Vagina (tissue), 2 donors: Measurements from ENCODE around the gene SLMAP. TPM values are rescaled to one million over a fixed set of nuclear protein-coding genes. Genes with fewer than 3 reads are reported as not detected.

Experiments
- DNase-seq, 2 donors: peaks; one replicate each; pipeline ENCODE4 v3.0.0-alpha.2; 2017; ENCODE audit errors: extremely low spot score in 2 of 2
- H3K27ac ChIP-seq: fragments of 200-600 bp; sonication (generic); one replicate; pipeline ENCODE4 v1.5.1; 2019
- H3K27me3 ChIP-seq: fragments of 200-600 bp; sonication (generic); one replicate; pipeline ENCODE4 v1.5.1; 2019
- H3K36me3 ChIP-seq, 2 donors: fragments of 200-600 bp; sonication (generic); one replicate each; pipeline ENCODE4 v1.5.1; 2017 to 2019
- H3K4me1 ChIP-seq: fragments of 200-600 bp; sonication (generic); one replicate; pipeline ENCODE4 v1.5.1; 2019
- H3K4me3 ChIP-seq, 2 donors: fragments of 200-600 bp; sonication (generic); 1 replicate in 1 of 2; 2 replicates in 1 of 2; pipeline ENCODE4 v1.5.1; 2016 to 2019
- H3K9me3 ChIP-seq: fragments of 200-600 bp; sonication (generic); one replicate; pipeline ENCODE4 v1.5.1; 2019
- POLR2A ChIP-seq, 2 donors: fragments of 450-650 bp; IDR thresholded peaks; one replicate each; pipeline ENCODE4 v1.6.1; 2017; ENCODE audit warnings: antibody characterized with exemption in 2 of 2, mild to moderate bottlenecking in 2 of 2, moderate library complexity in 2 of 2
- POLR2AphosphoS5 ChIP-seq, 2 donors: sonication (generic); formaldehyde crosslinking; IDR thresholded peaks; one replicate each; pipeline ENCODE4 v1.9.0; 2017; ENCODE audit warnings: antibody characterized with exemption in 2 of 2, mild to moderate bottlenecking in 2 of 2, low read depth in 1 of 2; ENCODE audit not compliant: insufficient read depth in 1 of 2
- intact Hi-C: fragments of 100-400 bp; cut with DNase I; formaldehyde crosslinking; loops from one replicate; pipeline ENCODE4 v1.15.1; 2023
- total RNA-seq: library from RNA; depleted of rRNA; stranded (reverse); fragments of >200 nt; gene quantifications from one replicate; pipeline ENCODE4 v1.2.3, GENCODE V29; 2016
- TF ChIP-seq, protein P1 (sequence below), 3 experiments: fragments of 450-650 bp in 2 of 3; fragments of 200-600 bp in 1 of 3; sonication (generic) in 1 of 3; IDR thresholded peaks; one replicate each; pipeline ENCODE4 v1.5.1; 2017 to 2019; ENCODE audit warnings: antibody characterized with exemption in 3 of 3, mild to moderate bottlenecking in 2 of 3, moderate library complexity in 2 of 3

The SLMAP gene
- total RNA-seq, 1 donor from 2014 or later = 102 TPM

DNA sequence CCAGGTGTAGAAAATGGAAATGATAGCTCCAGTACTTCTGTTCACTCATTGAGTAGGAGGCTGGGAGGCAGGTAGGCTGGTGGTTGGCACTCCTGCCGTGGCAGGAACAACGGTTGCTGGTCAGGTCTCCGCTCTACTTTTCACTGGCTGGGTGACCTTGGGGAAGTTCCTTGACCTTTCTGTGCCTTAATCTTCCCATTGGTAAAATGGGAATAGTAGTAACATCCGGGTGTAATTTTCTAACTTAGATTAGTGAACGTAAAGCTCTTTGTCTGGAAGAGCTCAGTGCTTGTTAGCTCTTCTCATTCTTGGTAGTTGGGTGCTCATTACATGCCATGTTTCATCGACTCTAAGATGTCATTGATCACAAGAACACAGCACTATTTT, 206.3 kb downstream of the SLMAP start:
- no peaks in the 10 kb centered on the region for H3K27me3 ChIP-seq
- no peak overlapping the region for H3K27ac ChIP-seq
- intact Hi-C loops = no loop called here
- DNase-seq = no peak
- H3K4me3 ChIP-seq = no peak overlapping the region
- no peaks in the 10 kb centered on the region for H3K36me3 ChIP-seq
- H3K9me3 ChIP-seq = no peaks in the 10 kb centered on the region
- TF ChIP-seq POLR2A (IDR thresholded peaks at IDR 0.05) (no peak), POLR2AphosphoS5 (IDR thresholded peaks at IDR 0.05; ENCODE audit: insufficient read depth in 1 of 2, low read depth in 1 of 2) (no peak)
- TF ChIP-seq, protein P1, sequence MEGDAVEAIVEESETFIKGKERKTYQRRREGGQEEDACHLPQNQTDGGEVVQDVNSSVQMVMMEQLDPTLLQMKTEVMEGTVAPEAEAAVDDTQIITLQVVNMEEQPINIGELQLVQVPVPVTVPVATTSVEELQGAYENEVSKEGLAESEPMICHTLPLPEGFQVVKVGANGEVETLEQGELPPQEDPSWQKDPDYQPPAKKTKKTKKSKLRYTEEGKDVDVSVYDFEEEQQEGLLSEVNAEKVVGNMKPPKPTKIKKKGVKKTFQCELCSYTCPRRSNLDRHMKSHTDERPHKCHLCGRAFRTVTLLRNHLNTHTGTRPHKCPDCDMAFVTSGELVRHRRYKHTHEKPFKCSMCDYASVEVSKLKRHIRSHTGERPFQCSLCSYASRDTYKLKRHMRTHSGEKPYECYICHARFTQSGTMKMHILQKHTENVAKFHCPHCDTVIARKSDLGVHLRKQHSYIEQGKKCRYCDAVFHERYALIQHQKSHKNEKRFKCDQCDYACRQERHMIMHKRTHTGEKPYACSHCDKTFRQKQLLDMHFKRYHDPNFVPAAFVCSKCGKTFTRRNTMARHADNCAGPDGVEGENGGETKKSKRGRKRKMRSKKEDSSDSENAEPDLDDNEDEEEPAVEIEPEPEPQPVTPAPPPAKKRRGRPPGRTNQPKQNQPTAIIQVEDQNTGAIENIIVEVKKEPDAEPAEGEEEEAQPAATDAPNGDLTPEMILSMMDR (IDR thresholded peaks at IDR 0.05) = no peak
- H3K4me1 ChIP-seq = peaks cover 21% of the 10 kb centered on the region

DNA sequence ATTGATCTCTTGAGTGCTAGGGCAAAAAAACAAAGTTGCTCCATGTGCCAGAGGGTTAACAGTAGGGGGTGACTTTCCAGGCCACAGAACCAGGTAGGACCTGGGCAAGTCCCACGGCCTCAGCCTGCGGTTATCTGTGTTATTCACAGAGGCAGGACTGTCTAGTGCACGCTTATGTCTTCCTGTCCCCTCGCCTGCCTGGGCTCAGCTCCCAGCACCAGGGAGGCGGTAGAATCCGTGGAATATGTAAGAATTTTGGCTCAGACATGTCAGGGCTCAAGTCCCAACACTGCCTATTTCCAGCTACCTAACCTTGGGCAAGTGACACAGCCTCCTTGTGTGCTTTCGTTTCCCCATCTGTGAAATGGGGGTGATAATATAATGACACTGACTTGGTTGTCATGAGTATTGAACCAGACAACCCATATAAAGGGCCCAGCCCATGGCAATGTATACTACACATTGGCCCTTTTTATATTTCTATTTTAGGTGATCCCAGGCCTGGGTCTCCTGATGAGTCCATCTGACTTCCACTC, 207.8 kb downstream of the SLMAP start:
- H3K27me3 ChIP-seq = no peaks in the 10 kb centered on the region
- H3K9me3 ChIP-seq = no peaks in the 10 kb centered on the region
- peaks cover 16% of the 10 kb centered on the region for H3K4me1 ChIP-seq
- DNase-seq = no peak
- intact Hi-C loops = no loop called here
- TF ChIP-seq POLR2AphosphoS5 (IDR thresholded peaks at IDR 0.05; ENCODE audit: insufficient read depth in 1 of 2, low read depth in 1 of 2) (no peak), POLR2A (IDR thresholded peaks at IDR 0.05) (no peak)
- TF ChIP-seq, protein P1 (IDR thresholded peaks at IDR 0.05) = no peak
- no peak overlapping the region for H3K27ac ChIP-seq
- no peaks in the 10 kb centered on the region for H3K36me3 ChIP-seq
- H3K4me3 ChIP-seq = no peak overlapping the region

DNA sequence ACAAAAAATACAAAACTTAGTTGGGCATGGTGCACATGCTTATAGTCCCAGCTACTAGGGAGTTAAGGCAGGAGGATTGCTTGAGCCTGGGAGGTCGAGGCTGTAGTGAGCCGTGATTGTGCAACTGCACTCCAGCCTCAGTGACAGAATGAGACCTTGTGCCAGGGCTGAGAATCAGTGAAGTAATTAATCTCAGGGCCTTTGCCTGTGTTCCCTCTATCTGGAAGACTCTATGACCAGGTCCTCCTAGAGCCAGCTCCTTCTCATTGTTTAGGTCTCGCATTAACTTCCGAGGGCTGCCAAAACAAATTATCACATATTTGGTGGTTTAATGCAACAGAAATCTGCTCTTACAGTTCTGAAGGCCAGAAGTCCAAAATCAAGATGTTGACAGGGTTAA, 210.7 kb downstream of the SLMAP start:
- H3K27ac ChIP-seq = no peak overlapping the region
- no peak overlapping the region for H3K4me3 ChIP-seq
- intact Hi-C loops = no loop called here
- DNase-seq = no peak
- no peaks in the 10 kb centered on the region for H3K27me3 ChIP-seq
- H3K36me3 ChIP-seq = no peaks in the 10 kb centered on the region
- TF ChIP-seq POLR2AphosphoS5 (IDR thresholded peaks at IDR 0.05; ENCODE audit: insufficient read depth in 1 of 2, low read depth in 1 of 2) (no peak), POLR2A (IDR thresholded peaks at IDR 0.05) (no peak)
- TF ChIP-seq, protein P1 (IDR thresholded peaks at IDR 0.05) = no peak
- no peaks in the 10 kb centered on the region for H3K9me3 ChIP-seq
- peaks cover 8% of the 10 kb centered on the region for H3K4me1 ChIP-seq

DNA sequence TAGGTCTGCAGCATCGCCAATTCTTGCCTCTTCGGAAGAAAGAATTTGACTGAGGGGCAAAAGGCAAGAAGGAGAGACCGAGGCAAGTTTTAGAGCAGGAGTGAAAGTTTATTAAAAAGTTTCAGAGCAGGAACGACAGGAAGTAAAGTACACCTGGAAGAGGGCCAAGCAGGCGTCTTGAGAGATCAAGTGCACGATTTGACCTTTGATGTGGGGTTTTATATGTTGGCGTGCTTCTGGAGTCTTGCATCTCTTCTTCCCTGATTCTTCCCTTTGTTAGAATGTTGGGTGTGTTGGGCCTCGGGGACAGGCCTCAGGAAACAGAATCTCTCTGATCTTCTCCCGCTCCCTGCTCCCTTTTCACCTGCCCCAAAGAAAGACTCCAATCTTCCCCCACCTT, 211.5 kb downstream of the SLMAP start:
- Histone ChIP-seq H3K27me3 (no peaks in the 10 kb centered on the region), H3K4me1 (peaks cover 16% of the 10 kb centered on the region), H3K9me3 (no peaks in the 10 kb centered on the region), H3K27ac (no peak overlapping the region), H3K36me3 (no peaks in the 10 kb centered on the region), H3K4me3 (no peak overlapping the region)
- intact Hi-C loops = no loop called here
- TF ChIP-seq POLR2A (IDR thresholded peaks at IDR 0.05) = no peak
- no peak for TF ChIP-seq POLR2AphosphoS5 (IDR thresholded peaks at IDR 0.05; ENCODE audit: insufficient read depth in 1 of 2, low read depth in 1 of 2)
- TF ChIP-seq, protein P1 (IDR thresholded peaks at IDR 0.05) = no peak
- no peak for DNase-seq

DNA sequence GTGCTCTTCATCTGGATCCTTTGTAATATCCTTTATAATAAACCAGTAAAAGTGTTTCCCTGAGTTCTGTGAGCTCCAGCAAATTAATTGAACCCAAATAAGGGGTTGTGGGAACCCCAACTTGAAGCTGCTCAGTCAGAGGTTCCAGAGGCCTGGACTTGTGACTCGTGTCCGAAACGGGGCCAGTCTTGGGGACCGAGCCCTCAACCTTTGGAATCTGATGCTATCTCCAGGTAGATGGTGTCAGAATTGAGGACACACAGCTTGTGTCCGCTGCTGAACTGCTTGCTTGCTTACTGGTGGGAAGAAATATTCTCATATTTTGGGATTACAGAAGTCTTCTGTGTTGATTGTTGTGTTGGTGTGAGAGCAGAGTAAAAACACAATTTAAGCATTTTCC, 212.4 kb downstream of the SLMAP start:
- no peaks in the 10 kb centered on the region for H3K27me3 ChIP-seq
- H3K27ac ChIP-seq = no peak overlapping the region
- no peaks in the 10 kb centered on the region for H3K9me3 ChIP-seq
- H3K36me3 ChIP-seq = no peaks in the 10 kb centered on the region
- H3K4me3 ChIP-seq = no peak overlapping the region
- no peak for DNase-seq
- intact Hi-C loops = no loop called here
- H3K4me1 ChIP-seq = peaks cover 24% of the 10 kb centered on the region
- TF ChIP-seq, protein P1 (IDR thresholded peaks at IDR 0.05) = no peak
- TF ChIP-seq POLR2AphosphoS5 (IDR thresholded peaks at IDR 0.05; ENCODE audit: insufficient read depth in 1 of 2, low read depth in 1 of 2) (no peak), POLR2A (IDR thresholded peaks at IDR 0.05) (no peak)
